Measurements from ENCODE around the gene SLC30A5.

DNA sequence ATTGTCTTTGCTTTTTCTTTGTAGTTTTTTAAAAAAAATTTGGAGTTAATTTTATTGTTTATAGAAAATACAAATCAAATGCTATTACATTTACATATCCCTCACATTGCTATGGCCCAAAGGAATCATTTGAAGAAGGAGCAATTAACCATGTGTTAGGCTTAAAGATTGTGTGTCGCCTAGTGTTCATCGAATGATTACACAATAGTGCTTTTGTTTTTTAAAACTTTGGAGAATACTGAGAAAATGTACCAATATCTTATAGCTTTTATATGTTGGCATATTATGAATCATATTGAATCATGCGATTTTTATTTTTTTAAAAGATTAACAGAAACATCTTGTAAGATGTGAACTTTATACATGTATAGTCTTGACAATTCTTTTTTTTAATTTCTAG, 21.7 kb downstream of the SLC30A5 start:
- TF ChIP-seq, protein P1, sequence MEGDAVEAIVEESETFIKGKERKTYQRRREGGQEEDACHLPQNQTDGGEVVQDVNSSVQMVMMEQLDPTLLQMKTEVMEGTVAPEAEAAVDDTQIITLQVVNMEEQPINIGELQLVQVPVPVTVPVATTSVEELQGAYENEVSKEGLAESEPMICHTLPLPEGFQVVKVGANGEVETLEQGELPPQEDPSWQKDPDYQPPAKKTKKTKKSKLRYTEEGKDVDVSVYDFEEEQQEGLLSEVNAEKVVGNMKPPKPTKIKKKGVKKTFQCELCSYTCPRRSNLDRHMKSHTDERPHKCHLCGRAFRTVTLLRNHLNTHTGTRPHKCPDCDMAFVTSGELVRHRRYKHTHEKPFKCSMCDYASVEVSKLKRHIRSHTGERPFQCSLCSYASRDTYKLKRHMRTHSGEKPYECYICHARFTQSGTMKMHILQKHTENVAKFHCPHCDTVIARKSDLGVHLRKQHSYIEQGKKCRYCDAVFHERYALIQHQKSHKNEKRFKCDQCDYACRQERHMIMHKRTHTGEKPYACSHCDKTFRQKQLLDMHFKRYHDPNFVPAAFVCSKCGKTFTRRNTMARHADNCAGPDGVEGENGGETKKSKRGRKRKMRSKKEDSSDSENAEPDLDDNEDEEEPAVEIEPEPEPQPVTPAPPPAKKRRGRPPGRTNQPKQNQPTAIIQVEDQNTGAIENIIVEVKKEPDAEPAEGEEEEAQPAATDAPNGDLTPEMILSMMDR (IDR thresholded peaks at IDR 0.05; ENCODE audit: extremely low read depth in 1 of 2, insufficient read depth in 1 of 2, low read depth in 1 of 2, low read length in 2 of 2), result no peak
- no peak for TF ChIP-seq POLR2AphosphoS5 (IDR thresholded peaks at IDR 0.05; ENCODE audit: insufficient read depth, low read depth, low read length)
- no peak for TF ChIP-seq MAX (IDR thresholded peaks at IDR 0.05; ENCODE audit: insufficient read depth, insufficient read length)
- no peak for TF ChIP-seq MYC (IDR thresholded peaks at IDR 0.05; ENCODE audit: low read depth, low read length)
- TF ChIP-seq EZH2 (IDR thresholded peaks at IDR 0.05; ENCODE audit: borderline replicate concordance, low read depth, low read length, severe bottlenecking), result no peak
- TF ChIP-seq POLR2A (IDR thresholded peaks at IDR 0.05; ENCODE audit: low read depth, low read length), result no peak
- TF ChIP-seq JUN (IDR thresholded peaks at IDR 0.05; ENCODE audit: borderline replicate concordance, insufficient read depth, insufficient read length, low read depth), result no peak

All from endothelial cell of umbilical vein (primary cell).